ENCODE results near the gene PPRC1. TPM values are rescaled to one million over a fixed set of nuclear protein-coding genes. Genes with fewer than 3 reads are reported as not detected.

The PPRC1 gene
- total RNA-seq, 1 experiment from 2014 or later, result 79.4 TPM

DNA sequence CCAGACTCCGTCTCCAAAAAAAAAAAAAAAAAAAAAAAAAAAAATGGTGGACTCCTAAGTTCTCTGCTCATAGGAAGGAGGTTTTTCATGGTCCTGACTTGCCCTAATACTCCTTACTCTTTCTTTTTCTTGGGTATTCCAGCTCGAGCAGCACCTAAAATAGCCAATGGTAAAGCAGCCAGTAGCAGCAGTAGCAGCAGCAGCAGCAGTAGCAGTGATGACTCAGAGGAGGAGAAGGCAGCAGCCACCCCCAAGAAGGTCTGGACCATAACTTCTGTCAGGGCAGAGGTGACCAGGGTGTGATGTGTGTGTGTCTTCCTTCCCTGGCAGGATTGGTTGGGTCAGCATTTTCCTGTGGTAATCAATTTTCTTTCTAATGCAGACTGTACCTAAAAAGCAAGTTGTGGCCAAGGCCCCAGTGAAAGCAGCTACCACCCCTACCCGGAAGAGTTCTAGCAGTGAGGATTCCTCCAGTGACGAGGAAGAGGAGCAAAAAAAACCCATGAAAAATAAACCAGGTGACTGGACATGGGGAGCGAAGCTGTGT is 26.3 kb downstream of the PPRC1 start:
- DNase-seq (ENCODE audit: low spot score) (no peak), ATAC-seq (no peak)
- POLR2A ChIA-PET, result interaction anchor here (0.6 kb wide), 1 partner anchor 197 kb away, joined by 3 read pairs; no protein-coding TSS in a partner anchor
- no peak for TF ChIP-seq SMAD4 (CRISPR knock-in tag; IDR thresholded peaks at IDR 0.05)
- TF ChIP-seq NR3C1 (CRISPR knock-in tag; conservative IDR thresholded peaks at IDR 0.05; ENCODE audit: low read depth), result no peak
- TF ChIP-seq NR1H2 (CRISPR knock-in tag; IDR thresholded peaks at IDR 0.05), result no peak
- no peak for TF ChIP-seq JUN (CRISPR knock-in tag; IDR thresholded peaks at IDR 0.05)
- TF ChIP-seq, protein P1, sequence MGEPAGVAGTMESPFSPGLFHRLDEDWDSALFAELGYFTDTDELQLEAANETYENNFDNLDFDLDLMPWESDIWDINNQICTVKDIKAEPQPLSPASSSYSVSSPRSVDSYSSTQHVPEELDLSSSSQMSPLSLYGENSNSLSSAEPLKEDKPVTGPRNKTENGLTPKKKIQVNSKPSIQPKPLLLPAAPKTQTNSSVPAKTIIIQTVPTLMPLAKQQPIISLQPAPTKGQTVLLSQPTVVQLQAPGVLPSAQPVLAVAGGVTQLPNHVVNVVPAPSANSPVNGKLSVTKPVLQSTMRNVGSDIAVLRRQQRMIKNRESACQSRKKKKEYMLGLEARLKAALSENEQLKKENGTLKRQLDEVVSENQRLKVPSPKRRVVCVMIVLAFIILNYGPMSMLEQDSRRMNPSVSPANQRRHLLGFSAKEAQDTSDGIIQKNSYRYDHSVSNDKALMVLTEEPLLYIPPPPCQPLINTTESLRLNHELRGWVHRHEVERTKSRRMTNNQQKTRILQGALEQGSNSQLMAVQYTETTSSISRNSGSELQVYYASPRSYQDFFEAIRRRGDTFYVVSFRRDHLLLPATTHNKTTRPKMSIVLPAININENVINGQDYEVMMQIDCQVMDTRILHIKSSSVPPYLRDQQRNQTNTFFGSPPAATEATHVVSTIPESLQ (CRISPR knock-in tag; IDR thresholded peaks at IDR 0.05), result no peak
- TF ChIP-seq RELA (CRISPR knock-in tag; IDR thresholded peaks at IDR 0.05; ENCODE audit: borderline replicate concordance), result no peak
- TF ChIP-seq, protein P2, sequence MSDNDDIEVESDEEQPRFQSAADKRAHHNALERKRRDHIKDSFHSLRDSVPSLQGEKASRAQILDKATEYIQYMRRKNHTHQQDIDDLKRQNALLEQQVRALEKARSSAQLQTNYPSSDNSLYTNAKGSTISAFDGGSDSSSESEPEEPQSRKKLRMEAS (CRISPR knock-in tag; IDR thresholded peaks at IDR 0.05), result no peak
- TF ChIP-seq ZBTB21 (CRISPR knock-in tag; IDR thresholded peaks at IDR 0.05; ENCODE audit: borderline replicate concordance), result no peak
- TF ChIP-seq, protein P3, sequence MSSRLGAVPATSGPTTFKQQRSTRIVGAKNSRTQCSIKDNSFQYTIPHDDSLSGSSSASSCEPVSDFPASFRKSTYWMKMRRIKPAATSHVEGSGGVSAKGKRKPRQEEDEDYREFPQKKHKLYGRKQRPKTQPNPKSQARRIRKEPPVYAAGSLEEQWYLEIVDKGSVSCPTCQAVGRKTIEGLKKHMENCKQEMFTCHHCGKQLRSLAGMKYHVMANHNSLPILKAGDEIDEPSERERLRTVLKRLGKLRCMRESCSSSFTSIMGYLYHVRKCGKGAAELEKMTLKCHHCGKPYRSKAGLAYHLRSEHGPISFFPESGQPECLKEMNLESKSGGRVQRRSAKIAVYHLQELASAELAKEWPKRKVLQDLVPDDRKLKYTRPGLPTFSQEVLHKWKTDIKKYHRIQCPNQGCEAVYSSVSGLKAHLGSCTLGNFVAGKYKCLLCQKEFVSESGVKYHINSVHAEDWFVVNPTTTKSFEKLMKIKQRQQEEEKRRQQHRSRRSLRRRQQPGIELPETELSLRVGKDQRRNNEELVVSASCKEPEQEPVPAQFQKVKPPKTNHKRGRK (CRISPR knock-in tag; IDR thresholded peaks at IDR 0.05; ENCODE audit: borderline replicate concordance), result no peak
- TF ChIP-seq TEAD1 (CRISPR knock-in tag; IDR thresholded peaks at IDR 0.05), result no peak
- Mint-ChIP-seq H3K27ac (no peak overlapping the region), H3K27me3 (ENCODE audit: low read depth) (no peaks in the 10 kb centered on the region), H3K36me3 (peaks cover 92% of the 10 kb centered on the region), H3K4me1 (peaks cover 12% of the 10 kb centered on the region), H3K9me3 (no peaks in the 10 kb centered on the region), H3K4me3 (no peak overlapping the region)
- CTCF ChIA-PET, result interaction anchor here (0.6 to 2.8 kb wide), 2 partner anchors 11 to 320 kb away, joined by 3 to 18 read pairs; no protein-coding TSS in a partner anchor

DNA sequence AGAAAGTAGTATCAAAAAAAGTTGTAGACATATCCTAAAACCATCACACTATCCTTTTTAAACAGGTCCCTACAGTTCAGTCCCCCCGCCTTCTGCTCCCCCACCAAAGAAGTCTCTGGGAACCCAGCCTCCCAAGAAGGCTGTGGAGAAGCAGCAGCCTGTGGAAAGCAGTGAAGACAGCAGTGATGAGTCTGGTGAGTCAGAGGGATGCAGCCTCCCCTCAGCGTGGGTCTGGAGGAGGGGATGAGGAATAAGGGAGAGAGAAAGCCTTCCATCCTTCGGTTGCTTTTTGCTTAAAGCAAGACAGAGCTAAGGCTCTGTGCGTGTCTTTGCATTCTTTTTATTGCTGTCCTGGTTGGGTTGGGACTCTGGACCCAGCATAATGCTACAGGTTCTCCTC is 27.0 kb downstream of the PPRC1 start:
- peaks cover 85% of the 10 kb centered on the region for H3K36me3 Mint-ChIP-seq
- no peaks in the 10 kb centered on the region for H3K9me3 Mint-ChIP-seq
- peaks cover 8% of the 10 kb centered on the region for H3K4me1 Mint-ChIP-seq
- ChIA-PET CTCF (interaction anchor here (1.1 to 2.8 kb wide), 2 partner anchors 10 to 72 kb away, joined by 3 to 18 read pairs; no protein-coding TSS in a partner anchor), POLR2A (interaction anchor here (0.6 kb wide), 1 partner anchor 196 kb away, joined by 3 read pairs; no protein-coding TSS in a partner anchor)
- DNase-seq (ENCODE audit: low spot score) (no peak), ATAC-seq (no peak)
- H3K27me3 Mint-ChIP-seq (ENCODE audit: low read depth), result no peaks in the 10 kb centered on the region
- H3K4me3 Mint-ChIP-seq, result no peak overlapping the region
- no peak overlapping the region for H3K27ac Mint-ChIP-seq
- TF ChIP-seq, protein P3 (CRISPR knock-in tag; IDR thresholded peaks at IDR 0.05; ENCODE audit: borderline replicate concordance), result no peak
- no peak for TF ChIP-seq JAZF1 (CRISPR knock-in tag; IDR thresholded peaks at IDR 0.05)
- TF ChIP-seq SP1 (CRISPR knock-in tag; conservative IDR thresholded peaks at IDR 0.05), result no peak
- TF ChIP-seq JUN (CRISPR knock-in tag; IDR thresholded peaks at IDR 0.05), result no peak
- TF ChIP-seq, protein P4, sequence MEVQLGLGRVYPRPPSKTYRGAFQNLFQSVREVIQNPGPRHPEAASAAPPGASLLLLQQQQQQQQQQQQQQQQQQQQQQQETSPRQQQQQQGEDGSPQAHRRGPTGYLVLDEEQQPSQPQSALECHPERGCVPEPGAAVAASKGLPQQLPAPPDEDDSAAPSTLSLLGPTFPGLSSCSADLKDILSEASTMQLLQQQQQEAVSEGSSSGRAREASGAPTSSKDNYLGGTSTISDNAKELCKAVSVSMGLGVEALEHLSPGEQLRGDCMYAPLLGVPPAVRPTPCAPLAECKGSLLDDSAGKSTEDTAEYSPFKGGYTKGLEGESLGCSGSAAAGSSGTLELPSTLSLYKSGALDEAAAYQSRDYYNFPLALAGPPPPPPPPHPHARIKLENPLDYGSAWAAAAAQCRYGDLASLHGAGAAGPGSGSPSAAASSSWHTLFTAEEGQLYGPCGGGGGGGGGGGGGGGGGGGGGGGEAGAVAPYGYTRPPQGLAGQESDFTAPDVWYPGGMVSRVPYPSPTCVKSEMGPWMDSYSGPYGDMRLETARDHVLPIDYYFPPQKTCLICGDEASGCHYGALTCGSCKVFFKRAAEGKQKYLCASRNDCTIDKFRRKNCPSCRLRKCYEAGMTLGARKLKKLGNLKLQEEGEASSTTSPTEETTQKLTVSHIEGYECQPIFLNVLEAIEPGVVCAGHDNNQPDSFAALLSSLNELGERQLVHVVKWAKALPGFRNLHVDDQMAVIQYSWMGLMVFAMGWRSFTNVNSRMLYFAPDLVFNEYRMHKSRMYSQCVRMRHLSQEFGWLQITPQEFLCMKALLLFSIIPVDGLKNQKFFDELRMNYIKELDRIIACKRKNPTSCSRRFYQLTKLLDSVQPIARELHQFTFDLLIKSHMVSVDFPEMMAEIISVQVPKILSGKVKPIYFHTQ (CRISPR knock-in tag; IDR thresholded peaks at IDR 0.05), result no peak
- TF ChIP-seq, protein P5, sequence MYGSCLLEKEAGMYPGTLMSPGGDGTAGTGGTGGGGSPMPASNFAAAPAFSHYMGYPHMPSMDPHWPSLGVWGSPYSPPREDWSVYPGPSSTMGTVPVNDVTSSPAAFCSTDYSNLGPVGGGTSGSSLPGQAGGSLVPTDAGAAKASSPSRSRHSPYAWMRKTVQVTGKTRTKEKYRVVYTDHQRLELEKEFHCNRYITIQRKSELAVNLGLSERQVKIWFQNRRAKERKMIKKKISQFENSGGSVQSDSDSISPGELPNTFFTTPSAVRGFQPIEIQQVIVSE (CRISPR knock-in tag; IDR thresholded peaks at IDR 0.05; ENCODE audit: borderline replicate concordance), result no peak
- TF ChIP-seq ATF1 (CRISPR knock-in tag; IDR thresholded peaks at IDR 0.05), result no peak
- TF ChIP-seq IRF2 (CRISPR knock-in tag; IDR thresholded peaks at IDR 0.05; ENCODE audit: borderline replicate concordance, low read depth), result no peak
- no peak for TF ChIP-seq SMAD3 (CRISPR knock-in tag; IDR thresholded peaks at IDR 0.05; ENCODE audit: borderline replicate concordance)
- TF ChIP-seq, protein P6, sequence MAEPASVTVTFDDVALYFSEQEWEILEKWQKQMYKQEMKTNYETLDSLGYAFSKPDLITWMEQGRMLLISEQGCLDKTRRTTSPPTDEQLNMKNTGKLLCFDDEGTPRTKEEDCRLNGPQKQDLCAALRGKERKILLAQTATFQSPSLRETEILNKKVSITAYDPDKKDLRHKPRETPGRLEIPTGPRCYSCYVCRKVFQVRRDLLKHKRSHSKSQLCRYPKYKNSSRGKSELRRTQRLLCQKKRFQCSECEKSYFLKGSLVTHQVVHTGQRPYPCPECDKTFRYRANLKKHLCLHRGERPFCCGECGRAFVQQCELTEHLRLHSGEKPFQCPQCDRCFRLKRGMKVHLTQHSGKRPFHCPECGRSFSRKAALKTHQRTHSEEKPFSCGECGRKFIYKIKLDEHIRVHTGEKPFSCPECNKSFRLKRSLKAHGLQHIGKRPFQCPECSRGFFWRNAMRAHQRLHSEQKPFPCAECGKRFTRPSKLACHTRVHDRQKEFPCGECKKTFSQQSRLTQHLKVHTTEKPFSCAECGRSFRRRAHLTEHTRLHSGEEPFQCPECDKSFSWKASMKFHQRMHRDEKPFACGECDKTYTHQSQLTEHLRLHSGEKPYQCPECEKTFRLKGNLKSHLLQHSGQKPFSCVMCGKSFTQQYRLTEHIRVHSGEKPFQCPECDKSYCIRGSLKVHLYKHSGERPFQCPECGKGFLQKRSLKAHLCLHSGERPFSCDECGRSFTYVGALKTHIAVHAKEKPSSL (CRISPR knock-in tag; conservative IDR thresholded peaks at IDR 0.05), result no peak
- no peak for TF ChIP-seq RORB (CRISPR knock-in tag; IDR thresholded peaks at IDR 0.05)

All from WTC11 (cell line).